ENCODE results near the gene IDH3G. TPM values are rescaled to one million over a fixed set of nuclear protein-coding genes. Genes with fewer than 3 reads are reported as not detected.

IDH3G gene
- total and polyA plus RNA-seq, 8 donors: 31.0 to 186 (median 54.2) TPM

GRCh38 chrX:153781428-153782047 is 12.6 kb downstream of the IDH3G start:
- no peak for DNase-seq

GRCh38 chrX:153780678-153781427 is 13.3 kb downstream of the IDH3G start, which contains the start of gene SRPK3:
SRPK3 (plus strand) TSS chrX:153781041; CDS start chrX:153781087, 46 bp downstream.
- H3K4me1 ChIP-seq: peaks cover 0 to 26% (median 15%) of the 10 kb centered on the region in 4 donors
- peaks cover 0 to 34% (median 23%) of the 10 kb centered on the region in 4 donors for H3K36me3 ChIP-seq
- DNase-seq: peak in 1 of 2 donors; percentile 57
- peak within 1 kb of the TSS in 3 of 5 donors; percentile 25 to 76 (median 66) for H3K27ac ChIP-seq
- 18 to 60% (median 39%) methylated on average over 22 to 41 of the region's 52 CpGs; no CpG with 5 or more reads in 1 of the 5 donors for WGBS, 5 donors
- intact Hi-C loops (cut with DNase I; ENCODE audit: low total_unique reads): no loop called here
- no peak for TF ChIP-seq POLR2A (IDR thresholded peaks at IDR 0.05)
- no peak for TF ChIP-seq EP300 (IDR thresholded peaks at IDR 0.05)
- no peak for TF ChIP-seq POLR2AphosphoS5 (IDR thresholded peaks at IDR 0.05)
- no peak for TF ChIP-seq CTCF (IDR thresholded peaks at IDR 0.05)
- H3K9me3 ChIP-seq: no peaks in the 10 kb centered on the region
- peaks cover 0 to 20% (median 3%) of the 10 kb centered on the region in 3 donors for H3K27me3 ChIP-seq
- peak within 1 kb of the TSS in 2 of 4 donors; percentile 4 to 9 for H3K4me3 ChIP-seq

More at GRCh38 chrX:153781428-153782047, 12.6 kb downstream of the IDH3G start:
- no peaks in the 10 kb centered on the region for H3K9me3 ChIP-seq
- no peak for TF ChIP-seq EP300 (IDR thresholded peaks at IDR 0.05)
- no peak for TF ChIP-seq POLR2AphosphoS5 (IDR thresholded peaks at IDR 0.05)
- no peak for TF ChIP-seq CTCF (IDR thresholded peaks at IDR 0.05)
- TF ChIP-seq POLR2A (IDR thresholded peaks at IDR 0.05): no peak
- WGBS, 5 donors: 27 to 66% (median 60%) methylated on average over 3 to 24 of the region's 24 CpGs
- peaks cover 0 to 26% (median 15%) of the 10 kb centered on the region in 4 donors for H3K4me1 ChIP-seq
- H3K27ac ChIP-seq: peak overlapping the region in 3 of 5 donors; percentile 25 to 76 (median 66)
- H3K36me3 ChIP-seq: peaks cover 0 to 41% (median 29%) of the 10 kb centered on the region in 4 donors
- H3K4me3 ChIP-seq: peak overlapping the region in 1 of 4 donors; percentile 4
- H3K27me3 ChIP-seq: peaks cover 0 to 20% (median 3%) of the 10 kb centered on the region in 3 donors
- intact Hi-C loops (cut with DNase I; ENCODE audit: low total_unique reads): no loop called here

- Histone ChIP-seq H3K9me3 (no peaks in the 10 kb centered on the region), H3K36me3 (peaks cover 0 to 32% (median 16%) of the 10 kb centered on the region in 4 donors), H3K4me1 (peaks cover 0 to 26% (median 15%) of the 10 kb centered on the region in 4 donors), H3K27me3 (peaks cover 0 to 20% (median 3%) of the 10 kb centered on the region in 3 donors), H3K4me3 (no peak overlapping the region), H3K27ac (peak overlapping the region in 2 of 5 donors; percentile 66 to 76)
- intact Hi-C loops (cut with DNase I; ENCODE audit: low total_unique reads): no loop called here
- no peak for DNase-seq
- TF ChIP-seq POLR2AphosphoS5 (IDR thresholded peaks at IDR 0.05): no peak
- no peak for TF ChIP-seq POLR2A (IDR thresholded peaks at IDR 0.05)
- no peak for TF ChIP-seq EP300 (IDR thresholded peaks at IDR 0.05)
- TF ChIP-seq CTCF (IDR thresholded peaks at IDR 0.05): no peak
- WGBS, 5 donors: 66 to 80% (median 77%) methylated on average over 15 to 18 of the region's 18 CpGs
Observed at GRCh38 chrX:153779891-153780677, 14.1 kb downstream of the IDH3G start.

GRCh38 chrX:153778684-153779101 is 15.5 kb downstream of the IDH3G start:
- Histone ChIP-seq H3K36me3 (peaks cover 0 to 33% (median 12%) of the 10 kb centered on the region in 4 donors), H3K9me3 (no peaks in the 10 kb centered on the region), H3K27me3 (peaks cover 0 to 20% (median 3%) of the 10 kb centered on the region in 3 donors), H3K27ac (no peak overlapping the region), H3K4me1 (peaks cover 0 to 26% (median 15%) of the 10 kb centered on the region in 4 donors), H3K4me3 (no peak overlapping the region)
- no peak for DNase-seq
- TF ChIP-seq POLR2AphosphoS5 (IDR thresholded peaks at IDR 0.05) (no peak), POLR2A (IDR thresholded peaks at IDR 0.05) (no peak), CTCF (IDR thresholded peaks at IDR 0.05) (no peak), EP300 (IDR thresholded peaks at IDR 0.05) (no peak)
- intact Hi-C loops (cut with DNase I; ENCODE audit: low total_unique reads): no loop called here
- WGBS, 5 donors: 74 to 91% (median 83%) methylated on average over 7 to 16 of the region's 16 CpGs
